ENCODE results near the gene SLC4A7. TPM values are rescaled to one million over a fixed set of nuclear protein-coding genes. Genes with fewer than 3 reads are reported as not detected.

SLC4A7 gene
- total and polyA plus RNA-seq, 4 experiments from 2014 or later: 12.7 to 103 (median 60.9) TPM

GRCh38 chr3:27360113-27361078, 123.8 kb downstream of the SLC4A7 start:
- Mint-ChIP-seq H3K27ac (peak overlapping the region in 2 of 7 donors; percentile 66 to 90), H3K9me3 (no peaks in the 10 kb centered on the region), H3K27me3 (no peaks in the 10 kb centered on the region), H3K36me3 (no peaks in the 10 kb centered on the region), H3K4me1 (peaks cover 26 to 43% (median 34%) of the 10 kb centered on the region in 4 donors), H3K4me3 (no peak overlapping the region)
- POLR2A ChIA-PET (ENCODE audit: partially characterized antibody): interaction anchor here (1.3 kb wide), 1 partner anchor 9 kb away, joined by 4 read pairs; the partner anchor contains the start of gene NEK10
- H3K9me3 ChIP-seq (ENCODE audit: control insufficient read depth in 1 of 2, low read length in 2 of 2): no peaks in the 10 kb centered on the region
- intact Hi-C loops (cut with micrococcal nuclease): no loop called here
- no peaks in the 10 kb centered on the region for H3K27me3 ChIP-seq (ENCODE audit: insufficient read depth, low read length)
- DNase-seq: no peak
- H3K27ac ChIP-seq (ENCODE audit: low read depth, low read length): no peak overlapping the region
- no peaks in the 10 kb centered on the region for H3K36me3 ChIP-seq (ENCODE audit: insufficient read depth, low read length)
- H3K4me1 ChIP-seq (ENCODE audit: insufficient read depth, low read length): peaks cover 34% of the 10 kb centered on the region
- CTCF ChIA-PET (ENCODE audit: partially characterized antibody): interaction anchor here (1.0 kb wide), 1 partner anchor 300 kb away, joined by 3 read pairs; no protein-coding TSS in a partner anchor
- H3K4me3 ChIP-seq (ENCODE audit: low read length in 2 of 2): no peak overlapping the region

- Mint-ChIP-seq H3K4me3 (peak overlapping the region in 4 of 8 donors; percentile 21 to 74 (median 22)), H3K27ac (peak overlapping the region in 3 of 7 donors; percentile 7 to 72 (median 13)), H3K36me3 (no peaks in the 10 kb centered on the region), H3K4me1 (peaks cover 28 to 60% (median 41%) of the 10 kb centered on the region in 4 donors), H3K27me3 (no peaks in the 10 kb centered on the region), H3K9me3 (no peaks in the 10 kb centered on the region)
- DNase-seq: no peak
- Histone ChIP-seq H3K4me1 (ENCODE audit: insufficient read depth, low read length) (peaks cover 34% of the 10 kb centered on the region), H3K4me3 (ENCODE audit: low read length in 2 of 2) (no peak overlapping the region), H3K27ac (ENCODE audit: low read depth, low read length) (no peak overlapping the region), H3K36me3 (ENCODE audit: insufficient read depth, low read length) (no peaks in the 10 kb centered on the region), H3K9me3 (ENCODE audit: control insufficient read depth in 1 of 2, low read length in 2 of 2) (no peaks in the 10 kb centered on the region), H3K27me3 (ENCODE audit: insufficient read depth, low read length) (no peaks in the 10 kb centered on the region)
- intact Hi-C loops (cut with micrococcal nuclease): loop anchor here (5.0 kb wide), 2 partner anchors 124 to 969 kb away; partner anchors contain the start of gene SLC4A7
- POLR2A ChIA-PET (ENCODE audit: partially characterized antibody): interaction anchor here (1.8 kb wide), 1 partner anchor 11 kb away, joined by 6 read pairs; the partner anchor contains the start of gene NEK10
- CTCF ChIA-PET (ENCODE audit: partially characterized antibody): interaction anchor here (0.6 to 1.8 kb wide), 14 partner anchors 8 to 322 kb away, joined by 3 to 20 read pairs (median 4); partner anchors contain the start of genes NEK10 and SLC4A7
Measured at GRCh38 chr3:27358372-27358771, 125.8 kb downstream of the SLC4A7 start.

GRCh38 chr3:27357665-27358258, 126.4 kb downstream of the SLC4A7 start:
- DNase-seq: peak; percentile 47 to 59 (median 53)
- Mint-ChIP-seq H3K27ac (peak overlapping the region in 1 of 7 donors; percentile 58), H3K9me3 (no peaks in the 10 kb centered on the region), H3K4me1 (peaks cover 28 to 60% (median 40%) of the 10 kb centered on the region in 4 donors), H3K4me3 (peak overlapping the region in 6 of 8 donors; percentile 14 to 74 (median 30)), H3K36me3 (no peaks in the 10 kb centered on the region), H3K27me3 (no peaks in the 10 kb centered on the region)
- H3K27me3 ChIP-seq (ENCODE audit: insufficient read depth, low read length): no peaks in the 10 kb centered on the region
- H3K27ac ChIP-seq (ENCODE audit: low read depth, low read length): no peak overlapping the region
- no peaks in the 10 kb centered on the region for H3K36me3 ChIP-seq (ENCODE audit: insufficient read depth, low read length)
- intact Hi-C loops (cut with micrococcal nuclease): loop anchor here (1.0 to 5.0 kb wide), 5 partner anchors 110 to 970 kb away; partner anchors contain the start of gene SLC4A7
- H3K9me3 ChIP-seq (ENCODE audit: control insufficient read depth in 1 of 2, low read length in 2 of 2): no peaks in the 10 kb centered on the region
- H3K4me1 ChIP-seq (ENCODE audit: insufficient read depth, low read length): peaks cover 34% of the 10 kb centered on the region
- CTCF ChIA-PET (ENCODE audit: partially characterized antibody): interaction anchor here (0.6 to 1.8 kb wide), 14 partner anchors 9 to 323 kb away, joined by 3 to 20 read pairs (median 4); partner anchors contain the start of genes NEK10 and SLC4A7
- POLR2A ChIA-PET (ENCODE audit: partially characterized antibody): interaction anchor here (1.8 kb wide), 1 partner anchor 12 kb away, joined by 6 read pairs; the partner anchor contains the start of gene NEK10
- H3K4me3 ChIP-seq (ENCODE audit: low read length in 2 of 2): no peak overlapping the region

GRCh38 chr3:27356976-27357375, 127.2 kb downstream of the SLC4A7 start:
- H3K27me3 ChIP-seq (ENCODE audit: insufficient read depth, low read length): no peaks in the 10 kb centered on the region
- H3K36me3 ChIP-seq (ENCODE audit: insufficient read depth, low read length): no peaks in the 10 kb centered on the region
- no peak overlapping the region for H3K27ac ChIP-seq (ENCODE audit: low read depth, low read length)
- no peak for DNase-seq
- H3K4me1 ChIP-seq (ENCODE audit: insufficient read depth, low read length): peaks cover 34% of the 10 kb centered on the region
- H3K9me3 ChIP-seq (ENCODE audit: control insufficient read depth in 1 of 2, low read length in 2 of 2): no peaks in the 10 kb centered on the region
- ChIA-PET CTCF (ENCODE audit: partially characterized antibody) (no interaction called here), POLR2A (ENCODE audit: partially characterized antibody) (no interaction called here)
- Mint-ChIP-seq H3K4me1 (peaks cover 28 to 66% (median 39%) of the 10 kb centered on the region in 4 donors), H3K27me3 (no peaks in the 10 kb centered on the region), H3K4me3 (no peak overlapping the region), H3K27ac (no peak overlapping the region), H3K9me3 (no peaks in the 10 kb centered on the region), H3K36me3 (no peaks in the 10 kb centered on the region)
- intact Hi-C loops (cut with micrococcal nuclease): loop anchor here (1.0 to 5.0 kb wide), 5 partner anchors 110 to 970 kb away; partner anchors contain the start of gene SLC4A7
- no peak overlapping the region for H3K4me3 ChIP-seq (ENCODE audit: low read length in 2 of 2)

- DNase-seq: no peak
- H3K27me3 Mint-ChIP-seq: no peaks in the 10 kb centered on the region
- no peak overlapping the region for H3K4me3 ChIP-seq (ENCODE audit: low read length in 2 of 2)
- no peaks in the 10 kb centered on the region for H3K36me3 ChIP-seq (ENCODE audit: insufficient read depth, low read length)
- no peaks in the 10 kb centered on the region for H3K27me3 ChIP-seq (ENCODE audit: insufficient read depth, low read length)
- no peak overlapping the region for H3K4me3 Mint-ChIP-seq
- H3K27ac Mint-ChIP-seq: no peak overlapping the region
- intact Hi-C loops (cut with micrococcal nuclease): loop anchor here (5.0 kb wide), 2 partner anchors 128 to 973 kb away; partner anchors contain the start of gene SLC4A7
- no peak overlapping the region for H3K27ac ChIP-seq (ENCODE audit: low read depth, low read length)
- ChIA-PET CTCF (ENCODE audit: partially characterized antibody) (interaction anchor here (1.0 to 2.4 kb wide), 5 partner anchors 9 to 327 kb away, joined by 3 to 12 read pairs (median 4); no protein-coding TSS in a partner anchor), POLR2A (ENCODE audit: partially characterized antibody) (interaction anchor here (0.9 kb wide), 1 partner anchor 15 kb away, joined by 3 read pairs; the partner anchor contains the start of gene NEK10)
- peaks cover 26 to 67% (median 39%) of the 10 kb centered on the region in 4 donors for H3K4me1 Mint-ChIP-seq
- peaks cover 23% of the 10 kb centered on the region for H3K4me1 ChIP-seq (ENCODE audit: insufficient read depth, low read length)
- H3K36me3 Mint-ChIP-seq: no peaks in the 10 kb centered on the region
- H3K9me3 Mint-ChIP-seq: no peaks in the 10 kb centered on the region
- no peaks in the 10 kb centered on the region for H3K9me3 ChIP-seq (ENCODE audit: control insufficient read depth in 1 of 2, low read length in 2 of 2)
Measured at GRCh38 chr3:27354588-27355203, 129.5 kb downstream of the SLC4A7 start.

GRCh38 chr3:27354161-27354560, 130.0 kb downstream of the SLC4A7 start:
- H3K4me3 ChIP-seq (ENCODE audit: low read length in 2 of 2): no peak overlapping the region
- H3K4me1 ChIP-seq (ENCODE audit: insufficient read depth, low read length): peaks cover 17% of the 10 kb centered on the region
- H3K4me3 Mint-ChIP-seq: no peak overlapping the region
- ChIA-PET CTCF (ENCODE audit: partially characterized antibody) (interaction anchor here (1.0 to 2.4 kb wide), 5 partner anchors 9 to 328 kb away, joined by 3 to 12 read pairs (median 4); no protein-coding TSS in a partner anchor), POLR2A (ENCODE audit: partially characterized antibody) (no interaction called here)
- no peak for DNase-seq
- H3K36me3 Mint-ChIP-seq: no peaks in the 10 kb centered on the region
- no peak overlapping the region for H3K27ac Mint-ChIP-seq
- intact Hi-C loops (cut with micrococcal nuclease): no loop called here
- no peaks in the 10 kb centered on the region for H3K27me3 Mint-ChIP-seq
- no peaks in the 10 kb centered on the region for H3K9me3 Mint-ChIP-seq
- H3K4me1 Mint-ChIP-seq: peaks cover 25 to 67% (median 38%) of the 10 kb centered on the region in 4 donors
- H3K27me3 ChIP-seq (ENCODE audit: insufficient read depth, low read length): no peaks in the 10 kb centered on the region
- no peaks in the 10 kb centered on the region for H3K36me3 ChIP-seq (ENCODE audit: insufficient read depth, low read length)
- H3K9me3 ChIP-seq (ENCODE audit: control insufficient read depth in 1 of 2, low read length in 2 of 2): no peaks in the 10 kb centered on the region
- no peak overlapping the region for H3K27ac ChIP-seq (ENCODE audit: low read depth, low read length)
